HEK293T (cell line): Measurements from ENCODE around the gene BLOC1S2.

ENCODE experiments used
- BHLHE40 ChIP-seq: fragments of 450-650 bp; IDR thresholded peaks from 2 replicates; pipeline ENCODE4 v1.6.1; 2016; ENCODE audit warnings: mild to moderate bottlenecking, moderate library complexity, borderline replicate concordance
- FOXA1 ChIP-seq: fragments of 450-650 bp; IDR thresholded peaks from 2 replicates; pipeline ENCODE4 v1.6.1; 2016; ENCODE audit warnings: mild to moderate bottlenecking
- HDGF ChIP-seq: fragments of 450-650 bp; IDR thresholded peaks from 2 replicates; pipeline ENCODE4 v1.6.1; 2017; ENCODE audit warnings: antibody characterized with exemption, borderline replicate concordance
- SP1 ChIP-seq: fragments of 450-650 bp; IDR thresholded peaks from 2 replicates; pipeline ENCODE4 v1.6.1; 2017
- SUZ12 ChIP-seq: fragments of 450-650 bp; IDR thresholded peaks from 2 replicates; pipeline ENCODE4 v1.6.1; 2016; ENCODE audit warnings: mild to moderate bottlenecking
- TARDBP ChIP-seq: fragments of 450-650 bp; IDR thresholded peaks from 2 replicates; pipeline ENCODE4 v1.6.1; 2016
- ZNF384 ChIP-seq: fragments of 450-650 bp; IDR thresholded peaks from 2 replicates; pipeline ENCODE4 v1.6.1; 2016

DNA sequence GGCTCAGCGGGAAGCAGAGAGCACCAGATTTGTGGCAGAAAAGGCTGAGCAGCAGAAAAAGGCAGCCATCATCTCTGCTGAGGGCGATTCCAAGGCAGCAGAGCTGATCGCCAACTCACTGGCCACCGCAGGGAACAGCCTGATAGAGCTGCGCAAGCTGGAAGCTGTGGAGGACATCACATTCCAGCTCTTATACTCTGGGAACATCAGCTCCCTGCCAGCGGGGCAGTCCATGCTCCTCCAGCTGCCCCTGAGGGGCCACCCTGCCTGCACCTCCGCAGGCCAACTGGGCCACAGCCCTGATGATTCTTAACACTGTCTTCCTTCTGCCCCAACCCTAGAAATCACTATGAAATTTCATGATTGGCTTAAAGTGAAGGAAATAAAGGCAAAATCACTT is 37.7 kb downstream of the BLOC1S2 start:
- TF ChIP-seq HDGF: no peak
- no peak for TF ChIP-seq SP1
- no peak for TF ChIP-seq BHLHE40
- TF ChIP-seq TARDBP: no peak
- no peak for TF ChIP-seq ZNF384
- TF ChIP-seq FOXA1: no peak
- no peak for TF ChIP-seq SUZ12
